COLO829 (cell line): Measurements from ENCODE around the gene HOXB4.

Experiments used
- DNase-seq: peaks from one replicate; pipeline ENCODE4 v3.0.0; 2012; ENCODE audit warnings: low spot score

The HOXB4 gene

DNA sequence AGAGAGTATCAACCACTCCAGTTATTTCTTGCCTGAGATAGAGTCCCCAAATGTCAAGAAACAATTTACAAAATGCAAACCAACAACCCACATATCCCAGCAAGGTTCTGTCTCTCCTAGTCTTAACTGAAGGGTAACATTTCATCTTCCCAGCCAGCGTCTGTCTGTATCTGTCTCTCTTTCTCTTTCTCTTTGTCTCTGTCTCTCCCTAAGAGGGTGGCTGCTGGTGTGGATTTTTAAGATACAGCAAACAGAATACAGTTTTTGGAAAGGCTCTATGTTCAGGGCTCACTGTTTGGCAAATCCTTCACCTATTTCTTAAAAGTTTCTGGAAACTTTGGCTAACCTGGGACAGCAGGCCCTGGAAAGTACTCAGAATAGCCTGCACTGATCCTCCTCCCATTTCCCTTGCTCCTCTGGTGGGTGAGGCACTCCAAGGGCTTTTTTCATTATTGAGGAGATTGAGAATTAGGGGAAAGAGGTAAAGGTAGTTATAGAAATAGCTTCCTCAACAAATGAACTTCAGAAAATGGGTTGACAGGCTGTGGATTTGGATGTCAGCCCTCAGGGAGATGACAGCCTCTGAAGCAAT lies 6.2 kb downstream of the HOXB4 start:
- no peak for DNase-seq

DNA sequence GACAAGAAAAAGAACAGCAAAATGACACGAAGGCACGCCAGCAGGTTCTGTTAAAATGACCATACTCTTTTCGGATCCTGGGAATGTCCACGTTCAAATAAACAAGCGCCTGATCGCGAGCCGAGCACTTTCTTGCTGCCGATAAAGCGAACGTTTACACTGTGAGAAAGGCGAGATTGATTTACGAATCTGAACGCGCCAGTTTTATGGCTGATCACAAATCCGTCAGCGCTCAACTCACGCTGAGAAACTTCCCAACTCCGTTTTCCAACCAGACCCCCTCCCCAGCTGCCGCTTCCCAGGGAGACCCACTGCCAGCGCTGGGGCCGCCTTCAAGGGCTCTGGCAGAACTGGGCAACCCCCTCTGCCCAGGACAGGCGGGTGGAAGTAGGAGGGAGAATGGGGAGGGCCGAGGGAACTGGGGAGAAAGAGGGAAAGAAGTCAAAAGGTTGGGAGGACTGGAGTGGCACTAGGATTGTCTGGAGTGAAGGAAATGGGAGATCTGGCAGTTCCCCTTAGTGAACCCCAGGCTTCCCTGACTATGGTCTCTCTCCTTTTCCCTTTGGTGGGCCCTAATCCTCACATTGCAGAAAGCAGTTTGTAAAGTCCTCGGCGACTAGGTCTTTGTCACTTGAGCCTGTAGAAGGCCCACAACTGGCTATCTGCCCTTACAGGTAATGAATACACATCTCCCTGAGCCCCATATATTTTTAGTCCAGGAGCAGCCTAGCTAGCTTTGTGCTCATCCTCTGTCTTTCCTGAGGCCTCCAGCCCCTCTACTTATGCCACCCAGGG lies 6.9 kb downstream of the HOXB4 start:
- no peak for DNase-seq

DNA sequence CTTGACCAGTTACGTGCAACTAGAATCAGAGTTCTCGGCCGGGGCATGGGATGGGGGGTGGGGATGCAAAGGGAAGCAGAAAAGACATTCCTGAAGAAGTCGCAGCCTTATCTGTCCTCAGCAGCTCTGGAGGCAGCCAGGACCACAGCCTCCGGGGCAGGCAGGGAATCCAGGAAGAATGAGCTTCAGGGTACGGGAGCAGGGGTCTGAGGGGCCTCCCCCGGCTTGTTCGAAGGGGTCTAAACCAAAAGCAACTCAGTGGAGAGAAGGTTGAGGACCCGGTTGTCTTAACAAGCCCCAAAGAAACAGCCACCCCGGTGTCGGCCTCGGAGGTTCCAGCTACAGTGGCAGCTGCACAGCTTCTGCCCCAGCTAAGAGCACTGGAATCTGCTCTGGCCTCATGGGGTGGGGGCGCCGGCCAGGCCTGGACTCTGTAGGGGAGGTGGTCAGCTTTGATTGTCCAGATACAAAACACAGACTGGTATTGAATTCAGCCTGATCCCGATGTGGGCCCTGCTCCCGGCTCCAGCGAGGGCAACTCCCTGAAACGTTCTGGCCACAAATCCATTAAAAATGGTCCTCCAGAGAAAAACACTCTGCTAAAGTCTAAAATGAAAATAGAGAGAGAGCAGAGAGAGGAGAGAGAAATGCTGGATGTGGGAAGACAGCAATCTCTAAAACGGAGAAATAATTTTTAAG lies 7.7 kb downstream of the HOXB4 start:
- DNase-seq, result no peak

DNA sequence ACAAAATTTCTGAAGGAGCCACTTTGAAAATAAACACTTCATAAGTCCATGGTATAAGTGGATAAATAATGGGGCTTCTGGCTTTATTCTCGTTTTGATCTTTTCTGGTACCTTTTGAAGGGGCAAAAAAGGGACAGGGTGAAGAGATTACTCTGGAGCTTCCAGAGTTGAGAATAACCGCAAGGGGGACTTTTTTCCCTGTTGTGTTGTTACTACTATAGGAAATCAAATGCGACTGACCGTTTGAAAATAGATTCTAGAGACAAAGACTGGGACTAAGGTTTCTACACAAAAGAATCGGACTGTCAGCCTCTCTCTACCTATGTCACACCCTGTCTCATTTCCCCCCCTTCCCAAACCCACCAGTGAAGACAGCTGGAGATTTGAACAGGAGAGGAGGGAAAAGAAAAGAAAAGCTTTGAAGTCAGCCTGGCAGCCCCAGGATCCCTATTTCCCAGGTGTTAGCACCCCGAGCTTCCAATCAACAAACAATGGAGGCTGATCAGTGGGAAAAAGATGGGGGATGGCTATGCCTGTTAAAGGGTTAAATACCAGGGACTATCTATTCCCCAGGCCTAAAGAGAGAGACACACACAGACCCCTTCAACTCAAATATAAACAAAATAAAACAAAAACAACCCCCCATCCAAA lies 8.4 kb downstream of the HOXB4 start:
- no peak for DNase-seq

DNA sequence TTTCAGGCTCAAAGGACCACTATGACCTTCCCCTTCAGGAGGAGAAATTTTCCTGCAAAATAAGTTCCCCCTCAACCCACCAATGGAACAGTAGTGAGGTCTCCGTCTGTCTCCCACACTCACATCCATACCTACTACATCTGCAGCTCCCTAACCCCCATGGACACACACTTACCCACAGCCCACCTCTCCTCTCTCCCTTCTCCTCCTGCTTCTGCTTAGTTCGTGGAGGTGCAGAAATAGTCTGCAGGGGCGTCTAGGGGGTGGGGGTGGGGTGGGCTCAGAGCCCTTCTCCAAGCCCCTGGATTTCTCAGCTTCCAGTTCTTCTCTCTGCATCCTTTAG lies 8.9 kb downstream of the HOXB4 start:
- no peak for DNase-seq

DNA sequence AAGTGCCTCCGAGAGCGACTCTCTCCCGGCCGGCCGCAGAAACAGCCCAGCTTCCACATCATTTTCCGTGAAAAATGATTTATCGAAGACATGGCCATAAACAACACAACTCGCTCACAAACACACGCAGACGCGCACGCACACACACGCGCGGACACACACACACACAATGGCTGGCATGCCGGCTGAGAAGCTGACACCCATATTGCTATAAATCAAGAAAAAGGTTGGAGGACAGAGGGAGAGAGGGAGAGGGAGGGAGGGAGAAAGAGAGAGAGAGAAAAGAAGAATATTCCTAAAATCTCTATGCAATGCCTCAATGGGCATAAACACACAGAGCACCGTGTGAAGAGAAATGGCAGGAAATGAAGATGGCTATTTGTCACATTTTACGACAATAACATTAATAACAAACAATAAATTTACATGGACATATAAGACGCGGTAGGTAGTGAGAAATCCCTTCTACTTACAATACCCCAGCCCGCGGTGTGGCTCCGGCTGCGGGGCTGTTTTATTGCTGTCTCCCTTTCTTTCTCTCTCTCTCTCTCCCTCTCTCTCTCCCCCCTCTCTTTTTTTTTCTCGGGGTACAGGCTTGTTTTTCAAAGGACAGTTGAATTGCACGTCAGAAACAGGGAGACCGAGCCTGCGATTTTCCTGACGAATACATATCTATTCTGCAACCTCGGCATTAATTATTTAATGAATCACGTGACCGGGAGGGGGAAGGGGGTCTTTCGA lies 9.5 kb downstream of the HOXB4 start:
- no peak for DNase-seq

DNA sequence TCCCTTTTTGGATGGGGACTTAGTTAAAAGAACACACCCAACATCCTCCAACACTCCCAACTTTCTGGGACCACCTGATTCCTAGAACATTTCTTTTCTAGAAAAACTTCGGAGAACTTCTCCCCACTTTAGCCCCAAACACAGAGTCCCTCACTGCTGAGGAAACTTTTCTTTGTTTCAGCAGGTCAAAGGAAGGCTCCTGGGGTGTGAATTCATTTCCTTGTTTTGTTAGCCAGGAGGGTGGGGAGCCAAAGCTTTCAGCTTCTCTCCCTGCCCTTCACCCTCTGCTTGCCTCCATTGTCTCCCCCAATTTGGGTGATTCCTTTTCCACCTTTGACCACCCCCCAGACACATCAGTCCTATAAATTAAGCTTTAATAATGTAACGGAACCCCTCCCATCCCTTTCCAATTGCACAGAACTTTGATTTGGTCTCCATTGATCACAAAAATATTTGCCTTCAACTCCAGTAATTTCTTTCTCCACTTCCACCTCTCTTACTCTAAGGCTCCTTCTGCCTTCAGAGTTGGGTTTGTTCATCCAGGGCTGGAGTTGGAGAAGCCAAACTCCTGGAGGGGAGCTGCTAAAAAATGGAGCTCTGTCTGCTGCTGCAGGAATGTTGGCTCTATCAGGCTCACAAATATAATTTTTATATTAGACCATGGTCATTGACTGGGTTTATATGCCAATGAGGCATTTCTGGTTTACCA lies 10.3 kb downstream of the HOXB4 start:
- DNase-seq, result no peak

DNA sequence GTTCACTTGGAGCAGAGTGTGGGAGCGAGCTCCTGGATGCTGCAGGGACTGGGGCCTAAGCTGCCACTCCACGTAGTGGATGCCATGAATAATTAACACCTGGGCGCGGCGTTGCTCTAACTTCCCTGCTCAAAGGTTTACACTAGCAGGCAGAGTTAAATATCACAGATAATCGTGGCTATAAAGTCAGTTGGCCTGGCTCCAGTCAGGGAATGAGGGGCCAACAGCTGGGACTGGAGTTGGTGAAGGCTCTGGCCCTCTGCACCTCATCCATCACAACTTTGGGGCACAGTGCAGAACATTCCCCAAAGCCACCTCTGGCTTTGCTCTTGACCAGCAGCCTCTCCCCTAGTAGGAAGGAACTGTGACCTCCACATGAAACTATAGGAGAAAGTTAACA lies 10.9 kb downstream of the HOXB4 start:
- DNase-seq, result no peak

DNA sequence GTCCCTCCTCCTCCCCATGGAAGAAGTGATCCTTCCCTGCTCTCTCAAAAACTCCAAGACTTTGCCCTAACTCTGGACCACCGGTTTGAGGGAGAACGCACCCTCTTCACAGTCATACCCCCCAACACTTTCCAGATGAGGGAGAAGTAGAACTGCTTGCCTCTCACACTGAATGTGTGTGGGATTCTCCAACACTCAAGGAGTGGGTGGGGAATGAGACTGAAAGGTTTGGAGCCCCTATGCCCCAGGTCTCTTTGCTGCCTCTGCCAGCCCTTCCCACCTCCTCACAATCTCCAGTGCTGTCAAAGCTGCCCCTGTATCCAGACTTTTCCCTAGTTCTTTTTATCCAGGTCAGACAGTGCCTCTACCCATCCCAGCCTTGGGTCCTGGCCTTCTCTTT lies 11.4 kb downstream of the HOXB4 start:
- no peak for DNase-seq

DNA sequence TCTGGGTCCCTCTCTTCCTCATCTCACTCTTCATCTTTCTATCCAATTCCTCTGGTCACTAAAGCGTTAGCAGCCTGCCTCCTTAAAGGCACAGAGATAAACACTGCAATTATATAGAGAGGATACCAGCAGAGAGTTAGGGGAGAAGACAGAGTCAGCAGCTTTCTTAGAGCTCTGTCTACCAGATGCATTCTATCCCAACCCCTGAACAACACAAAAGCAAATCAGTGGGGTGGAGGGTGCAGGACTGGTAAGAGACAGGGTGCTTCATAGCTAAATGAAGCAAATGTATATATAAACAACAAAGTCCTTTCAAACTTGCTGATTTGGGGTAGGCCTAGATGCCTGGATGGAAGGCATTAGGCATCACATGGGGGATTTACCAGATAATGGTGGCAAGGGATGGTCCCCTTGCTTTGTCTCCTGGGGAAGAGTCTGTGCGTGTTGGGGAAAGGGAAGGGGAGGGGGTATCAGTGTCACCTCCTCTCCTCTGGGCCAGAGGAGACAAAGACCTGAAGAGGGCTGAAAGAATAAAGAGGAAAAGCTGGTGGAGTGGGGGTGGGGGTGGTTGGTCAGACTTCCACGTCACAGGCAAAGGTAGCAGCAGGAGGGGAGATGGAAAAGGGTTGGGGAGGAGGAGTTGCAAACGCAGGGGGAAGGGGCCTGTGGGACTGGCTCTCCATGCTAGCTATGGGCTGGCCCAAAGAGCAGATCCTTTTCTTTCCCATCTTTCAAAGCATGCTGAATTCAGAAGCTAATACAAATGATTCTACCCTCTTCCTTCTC lies 12.0 kb downstream of the HOXB4 start:
- DNase-seq, result no peak

DNA sequence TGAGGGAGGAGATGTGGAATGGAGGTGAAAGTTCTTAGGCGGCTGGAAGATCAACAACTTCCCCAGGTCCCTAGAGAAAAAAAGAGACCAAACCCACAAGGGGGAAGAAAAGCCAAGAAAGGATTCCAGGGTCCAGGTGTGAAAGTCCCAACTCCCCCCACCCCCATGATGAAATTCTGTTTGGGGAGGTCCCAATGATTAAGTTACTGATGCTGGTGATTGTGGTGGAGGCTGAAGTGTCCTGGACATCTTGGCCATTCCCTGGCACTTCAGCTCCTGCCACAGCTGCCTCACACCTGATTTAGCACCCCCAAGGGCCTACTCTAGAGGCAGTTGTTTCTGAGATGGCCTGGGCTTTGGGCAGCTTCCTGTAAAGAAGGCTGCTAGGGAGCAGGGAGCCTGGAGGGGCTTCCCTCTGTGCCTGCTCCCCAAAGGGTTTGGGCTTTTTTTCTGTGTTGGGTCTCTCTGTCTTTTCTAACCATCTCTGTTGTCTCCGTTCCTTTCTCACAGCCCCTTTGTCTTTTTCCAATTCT lies 13.1 kb downstream of the HOXB4 start:
- no peak for DNase-seq

DNA sequence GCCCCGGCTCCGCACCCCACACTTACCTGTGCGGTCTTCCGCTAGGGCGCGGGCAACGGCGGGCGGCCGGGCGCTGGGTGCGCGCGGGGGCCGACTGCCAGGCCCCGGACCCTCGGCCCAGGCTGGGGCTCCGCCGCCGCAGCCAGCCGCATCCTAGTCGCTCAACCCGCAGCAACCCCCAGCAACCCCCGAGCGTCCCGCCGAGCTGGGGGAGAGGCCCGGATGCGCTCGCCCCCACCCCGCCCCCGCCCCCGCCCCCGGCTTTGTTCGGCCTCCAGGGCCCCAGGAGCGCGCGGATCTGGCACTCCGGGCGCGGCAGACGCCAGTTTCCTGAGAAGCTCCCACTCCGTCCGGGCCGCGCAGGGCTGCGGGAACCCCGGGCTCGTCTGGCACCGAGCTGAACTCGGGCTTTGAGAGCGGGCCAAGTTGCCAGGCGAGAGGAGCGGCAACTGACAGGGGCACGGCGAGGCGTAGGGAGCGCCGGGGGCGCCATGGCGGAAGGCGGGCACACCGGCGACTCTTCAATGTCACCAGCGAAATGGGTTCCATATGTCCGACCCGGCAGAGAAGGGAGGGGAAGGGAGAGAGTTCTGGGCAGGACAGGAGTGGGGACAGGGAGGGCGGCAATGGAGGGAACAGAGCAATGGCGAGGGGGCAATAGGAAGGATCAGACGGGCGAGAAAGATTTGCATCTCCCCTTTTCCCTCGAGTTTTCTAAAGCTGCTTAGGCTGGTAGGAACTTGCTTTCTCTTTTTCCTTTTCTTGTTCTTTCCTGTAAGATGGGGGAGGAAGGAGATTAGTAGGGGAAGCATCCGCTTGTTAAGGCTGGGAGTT lies 13.7 kb downstream of the HOXB4 start:
- DNase-seq, result no peak

DNA sequence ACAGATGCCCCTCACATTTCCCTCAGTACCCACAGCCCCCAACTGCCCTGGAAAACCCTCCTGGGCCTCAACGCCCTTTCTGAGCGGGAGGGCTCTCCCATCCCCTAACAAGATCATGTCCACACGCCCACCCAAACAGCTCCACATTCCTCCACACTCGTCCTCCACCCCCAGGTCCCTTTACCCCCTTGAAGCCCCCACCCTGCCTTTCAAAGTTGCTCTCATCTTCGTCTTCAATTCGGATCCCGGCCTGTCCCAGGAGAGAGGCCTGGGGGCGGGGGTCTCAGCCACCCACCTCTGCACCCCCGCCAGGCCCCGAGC lies 14.3 kb downstream of the HOXB4 start:
- DNase-seq, result no peak

DNA sequence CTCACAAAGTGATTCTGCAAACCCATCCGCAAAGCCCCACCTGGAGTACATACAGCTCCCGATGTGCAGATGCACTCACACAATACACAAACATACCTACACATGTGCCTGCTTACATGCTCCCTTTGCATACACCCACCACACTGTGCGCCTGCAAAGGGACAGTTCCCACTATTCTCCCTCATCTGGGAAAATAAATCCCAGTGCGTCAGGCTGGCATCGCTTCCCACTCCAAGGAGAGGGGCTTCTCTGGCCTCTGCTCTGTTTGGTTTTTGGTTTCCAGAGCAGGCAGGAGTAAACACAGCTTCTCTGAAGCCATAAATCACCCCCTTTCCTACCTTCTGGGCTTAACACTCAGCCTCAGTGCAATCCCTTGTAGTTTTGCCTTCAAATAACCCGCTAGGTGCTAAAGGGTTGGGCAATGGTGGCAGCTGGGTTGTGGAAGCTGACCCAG lies 14.7 kb downstream of the HOXB4 start:
- no peak for DNase-seq

DNA sequence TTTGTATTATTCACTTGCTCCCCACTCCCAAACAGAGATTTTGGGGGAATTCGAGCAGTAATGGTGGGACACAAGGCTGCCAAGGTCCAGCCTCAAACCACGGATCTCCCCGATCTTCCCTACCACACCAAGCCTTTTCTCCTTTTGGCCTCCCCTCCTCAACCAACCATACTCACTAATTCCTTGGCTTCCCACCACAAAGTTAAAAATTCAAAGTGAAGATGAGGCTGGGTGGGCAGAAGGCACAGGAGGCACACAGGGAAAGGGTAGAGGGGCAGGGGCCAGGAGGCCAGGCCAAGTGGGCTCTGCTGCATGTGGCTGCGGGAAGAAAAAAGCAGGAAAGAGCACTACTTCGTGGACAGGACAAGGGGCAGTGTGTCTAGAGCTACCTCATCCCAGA lies 15.2 kb downstream of the HOXB4 start:
- no peak for DNase-seq

DNA sequence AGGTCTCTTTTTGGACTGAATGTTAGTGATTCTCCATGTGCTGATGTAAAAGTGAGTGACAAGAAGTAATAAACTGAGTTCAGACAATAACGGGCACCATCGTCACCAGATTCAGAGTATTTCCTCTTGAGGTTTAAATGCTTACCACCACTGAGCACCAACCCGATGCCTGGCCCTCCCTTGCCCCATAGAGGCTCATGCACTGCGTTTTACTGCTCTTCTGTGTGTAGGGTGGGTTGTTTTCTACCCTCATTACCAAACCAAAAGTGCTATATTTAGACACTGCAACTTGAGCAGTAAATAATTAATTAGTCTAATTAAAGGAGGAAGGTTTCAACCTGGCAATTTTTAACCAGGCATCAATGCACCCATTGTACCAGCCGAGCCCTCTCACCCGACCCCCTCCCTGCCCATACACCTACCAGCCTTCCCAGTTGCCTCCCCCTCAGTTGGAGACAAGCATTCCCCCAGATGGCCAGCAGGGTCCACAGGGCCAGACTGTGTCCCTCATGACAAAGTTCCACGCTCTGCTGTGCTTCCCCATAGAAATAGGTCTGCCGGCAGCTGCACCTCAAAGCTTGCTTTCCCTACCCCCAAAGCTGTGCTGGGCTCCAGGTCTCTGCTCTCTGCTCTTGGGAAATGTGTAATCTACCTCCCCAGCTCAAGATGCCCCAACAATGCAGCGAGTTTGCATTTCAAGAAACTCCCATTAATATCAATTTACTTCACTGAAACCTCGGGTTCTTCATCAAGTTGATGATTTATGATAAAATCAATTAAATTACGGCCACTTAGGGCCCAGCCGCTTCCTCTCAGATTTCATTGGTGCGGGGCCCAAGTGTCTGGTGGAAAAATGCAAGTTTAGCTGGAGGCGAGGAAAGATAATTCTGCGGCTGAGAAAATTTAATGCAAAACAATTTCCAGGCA lies 16.0 kb downstream of the HOXB4 start:
- DNase-seq, result no peak

DNA sequence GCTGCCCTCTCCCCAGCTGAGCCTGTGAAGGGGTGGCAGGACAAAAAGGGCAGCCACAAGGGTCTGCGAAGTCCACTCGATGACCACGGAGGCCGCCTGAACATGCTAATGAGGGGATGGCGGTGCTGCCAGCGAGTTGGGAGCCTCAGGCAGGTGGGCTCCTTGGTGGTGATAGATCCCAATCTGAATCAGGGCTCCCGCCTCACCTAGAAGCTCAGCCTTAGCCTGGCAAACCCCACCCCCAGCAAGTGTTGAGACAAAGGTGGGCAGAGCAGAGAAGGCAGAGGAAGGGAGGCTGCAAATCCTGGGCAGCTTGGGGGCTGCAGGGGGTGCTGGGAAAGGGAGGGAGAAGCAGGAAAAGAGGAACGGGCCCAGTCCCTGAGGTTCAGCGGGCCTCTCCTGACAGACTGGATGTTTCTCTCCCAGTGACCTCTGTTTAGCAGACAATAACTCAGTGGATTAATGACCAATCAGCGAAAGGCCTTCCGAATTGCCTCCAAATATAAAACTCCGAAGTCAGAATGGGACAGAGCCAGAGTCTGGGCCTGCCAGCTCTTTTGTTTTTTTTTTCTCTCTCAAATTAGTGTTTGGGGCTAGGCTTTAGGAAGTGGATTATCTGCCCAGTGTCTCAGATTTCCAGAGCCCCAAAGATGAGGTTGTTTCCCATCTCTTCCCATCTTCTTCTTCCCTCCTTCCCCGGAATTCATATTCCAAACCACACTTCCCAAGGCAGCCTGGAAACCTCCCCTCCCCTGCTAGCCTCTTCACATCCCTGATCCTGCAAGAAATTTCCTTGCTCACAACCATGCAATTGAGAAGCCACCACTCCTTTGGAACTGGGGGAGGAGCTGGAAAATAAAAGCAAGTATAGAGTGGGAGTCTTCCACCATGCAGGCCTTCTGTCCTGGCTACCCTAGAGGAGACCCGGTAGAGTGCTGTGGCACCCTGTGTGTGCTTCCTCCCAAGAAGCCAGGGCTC lies 18.0 kb downstream of the HOXB4 start:
- DNase-seq, result no peak
